Sigmoid colon (tissue), 7 donors: Measurements from ENCODE around the gene TRIM74. TPM values are rescaled to one million over a fixed set of nuclear protein-coding genes. Genes with fewer than 3 reads are reported as not detected.
A peak's percentile ranks its signal among the peaks of the same experiment; 100 is the strongest.
"Not testable (repeated sequence)": the region's sequence is repeated elsewhere in the genome, so short reads cannot be mapped to it uniquely, and the experiment has no call there.

ENCODE experiments used
- DNase-seq: peaks from one replicate; pipeline ENCODE4 v3.0.0-alpha.2; 2019
- H3K27ac ChIP-seq, 4 donors: fragments of 200-600 bp; sonication (generic); one replicate each; pipeline ENCODE4 v1.5.1; 2016 to 2019; ENCODE audit warnings: mild to moderate bottlenecking in 1 of 4
- H3K27me3 ChIP-seq, 3 donors: fragments of 200-600 bp; sonication (generic); one replicate each; pipeline ENCODE4 v1.5.1; 2019; ENCODE audit warnings: mild to moderate bottlenecking in 1 of 3
- H3K36me3 ChIP-seq, 4 donors: fragments of 200-600 bp; sonication (generic); one replicate each; pipeline ENCODE4 v1.5.1; 2016 to 2019
- H3K4me1 ChIP-seq, 4 donors: fragments of 200-600 bp; sonication (generic); one replicate each; pipeline ENCODE4 v1.5.1; 2017 to 2019
- H3K4me3 ChIP-seq, 4 donors: fragments of 200-600 bp; sonication (generic); one replicate each; pipeline ENCODE4 v1.5.1; 2017 to 2019; ENCODE audit warnings: mild to moderate bottlenecking in 2 of 4, moderate library complexity in 1 of 4
- H3K9me3 ChIP-seq, 4 donors: fragments of 200-600 bp in 3 of 4; sonication (generic) in 3 of 4; one replicate each; pipeline versions ENCODE4 v1.5.1 to v1.6.1; 2013 to 2019
- POLR2A ChIP-seq, 2 donors: fragments of 450-650 bp; IDR thresholded peaks; one replicate each; pipeline ENCODE4 v1.6.1; 2016; ENCODE audit warnings: antibody characterized with exemption in 2 of 2, mild to moderate bottlenecking in 2 of 2, moderate library complexity in 2 of 2
- POLR2AphosphoS5 ChIP-seq, 4 donors: sonication (generic); formaldehyde crosslinking; IDR thresholded peaks; one replicate each; pipeline ENCODE4 v1.6.1; 2017; ENCODE audit warnings: antibody characterized with exemption in 4 of 4
- WGBS, 2 donors: extraction: QIAGEN DNeasy Blood & Tissue Kit; methylation state at CpG; one replicate each; pipeline ENCODE4 v1.1.7; 2013; 5-methylcytosine and 5-hydroxymethylcytosine counted together
- intact Hi-C: fragments of 100-400 bp; cut with DNase I; formaldehyde crosslinking; loops from one replicate; pipeline ENCODE4 v1.15.1; 2023
- polyA plus RNA-seq, 3 donors: library from polyadenylated mRNA; stranded (reverse); fragments of 200-250 nt; gene quantifications; one replicate each; pipeline ENCODE4 v1.2.3, GENCODE V29; 2013
- total RNA-seq, 4 donors: library from RNA; depleted of rRNA; stranded (reverse); fragments of >200 nt; gene quantifications; one replicate each; pipeline ENCODE4 v1.1.0, GENCODE V29; 2016
- donor health status: healthy with polysubstance abuse.
- donor health status: Bipolar disorder and iron deficiency.
- donor health status: healthy.

Gene TRIM74
- total RNA-seq (not detected), polyA plus RNA-seq (under 1 TPM in 1 of 3 donors, not detected in 2; 0.38 TPM)

GRCh38 chr7:72968980-72969516 is at the start of gene TRIM74:
TRIM74 (minus strand) TSS chr7:72969466; CDS start chr7:72966157, 3,309 bp downstream.
- intact Hi-C loops, H3K27me3 ChIP-seq, H3K4me3 ChIP-seq, H3K4me1 ChIP-seq, H3K9me3 ChIP-seq, DNase-seq, H3K27ac ChIP-seq, H3K36me3 ChIP-seq: not testable (repeated sequence)
- 42 to 53% methylated on average over 12 of the region's 36 CpGs for WGBS, 2 donors

GRCh38 chr7:73006491-73006890 is 37.2 kb upstream of the TRIM74 start:
- H3K27ac ChIP-seq = peak overlapping the region; percentile 72 to 90 (median 88)
- H3K27me3 ChIP-seq, H3K4me1 ChIP-seq, intact Hi-C loops, H3K36me3 ChIP-seq, H3K9me3 ChIP-seq: not testable (repeated sequence)
- H3K4me3 ChIP-seq = peak overlapping the region in 3 of 4 donors; percentile 60 to 61 (median 60)
- 17 to 23% methylated on average over 10 of the region's 10 CpGs for WGBS, 2 donors
- DNase-seq = peak; percentile 65

GRCh38 chr7:73005693-73006447 is 36.6 kb upstream of the TRIM74 start:
- DNase-seq = peak; percentile 95
- H3K9me3 ChIP-seq, intact Hi-C loops, H3K27me3 ChIP-seq, H3K4me1 ChIP-seq, H3K36me3 ChIP-seq: not testable (repeated sequence)
- WGBS, 2 donors = 0% methylated on average over 48 to 52 of the region's 66 CpGs
- peak overlapping the region; percentile 60 to 80 (median 60) for H3K4me3 ChIP-seq
- peak overlapping the region; percentile 86 to 90 (median 89) for H3K27ac ChIP-seq
- TF ChIP-seq POLR2A (IDR thresholded peaks at IDR 0.05) (peak; percentile 78 to 85), POLR2AphosphoS5 (IDR thresholded peaks at IDR 0.05) (peak; percentile 92 to 95 (median 94))

- H3K4me1 ChIP-seq, intact Hi-C loops, H3K27me3 ChIP-seq, H3K36me3 ChIP-seq, H3K9me3 ChIP-seq: not testable (repeated sequence)
- DNase-seq = peak; percentile 89
- 0% methylated on average over 18 of the region's 30 CpGs for WGBS, 2 donors
- H3K4me3 ChIP-seq = peak overlapping the region; percentile 60 to 80 (median 60)
- H3K27ac ChIP-seq = peak overlapping the region; percentile 86 to 90 (median 89)
These were observed 36.1 kb upstream of the TRIM74 start for GRCh38 chr7:73005356-73005692.

- WGBS, 2 donors = no CpG with 5 or more reads among the region's 11 CpGs
- H3K4me1 ChIP-seq, intact Hi-C loops, H3K36me3 ChIP-seq, DNase-seq, H3K27me3 ChIP-seq, H3K27ac ChIP-seq, H3K4me3 ChIP-seq, H3K9me3 ChIP-seq: not testable (repeated sequence)
These were observed 28.7 kb upstream of the TRIM74 start for GRCh38 chr7:72997887-72998468.

GRCh38 chr7:72997447-72997846 is 28.2 kb upstream of the TRIM74 start:
- H3K27ac ChIP-seq, H3K36me3 ChIP-seq, H3K4me3 ChIP-seq, DNase-seq, intact Hi-C loops, H3K4me1 ChIP-seq, H3K9me3 ChIP-seq, H3K27me3 ChIP-seq: not testable (repeated sequence)
- WGBS, 2 donors = 66 to 71% methylated on average over 4 of the region's 8 CpGs

- H3K27ac ChIP-seq, H3K36me3 ChIP-seq, H3K9me3 ChIP-seq, H3K4me3 ChIP-seq, H3K4me1 ChIP-seq, DNase-seq, H3K27me3 ChIP-seq, intact Hi-C loops: not testable (repeated sequence)
- WGBS, 2 donors = 95 to 99% methylated on average over 8 of the region's 8 CpGs
These were observed 26.2 kb upstream of the TRIM74 start for GRCh38 chr7:72995484-72995883.

- H3K4me3 ChIP-seq, H3K27me3 ChIP-seq, H3K4me1 ChIP-seq, H3K36me3 ChIP-seq, H3K9me3 ChIP-seq, intact Hi-C loops, H3K27ac ChIP-seq: not testable (repeated sequence)
- DNase-seq = peak; percentile 61
- 19 to 47% methylated on average over 10 of the region's 14 CpGs for WGBS, 2 donors
These were observed 21.1 kb upstream of the TRIM74 start for GRCh38 chr7:72990146-72990913.

- 93 to 96% methylated on average over 4 of the region's 11 CpGs for WGBS, 2 donors
- H3K36me3 ChIP-seq, H3K27me3 ChIP-seq, H3K4me1 ChIP-seq, intact Hi-C loops, H3K4me3 ChIP-seq, DNase-seq, H3K27ac ChIP-seq, H3K9me3 ChIP-seq: not testable (repeated sequence)
These were observed 12.8 kb upstream of the TRIM74 start for GRCh38 chr7:72982084-72982483.

GRCh38 chr7:72980382-72980781 is 11.1 kb upstream of the TRIM74 start:
- H3K27me3 ChIP-seq, H3K36me3 ChIP-seq, H3K4me1 ChIP-seq, H3K27ac ChIP-seq, H3K4me3 ChIP-seq, intact Hi-C loops, H3K9me3 ChIP-seq: not testable (repeated sequence)
- WGBS, 2 donors = 89 to 96% methylated on average over 2 of the region's 6 CpGs
- peak; percentile 34 for DNase-seq

GRCh38 chr7:72976434-72976833 is 7.2 kb upstream of the TRIM74 start:
- H3K27me3 ChIP-seq, H3K27ac ChIP-seq, H3K9me3 ChIP-seq, H3K4me1 ChIP-seq, H3K4me3 ChIP-seq, H3K36me3 ChIP-seq, intact Hi-C loops: not testable (repeated sequence)
- DNase-seq = peak; percentile 36
- 89 to 98% methylated on average over 3 to 4 of the region's 12 CpGs for WGBS, 2 donors

- intact Hi-C loops, H3K9me3 ChIP-seq, H3K27me3 ChIP-seq, H3K36me3 ChIP-seq, H3K4me1 ChIP-seq, H3K27ac ChIP-seq, H3K4me3 ChIP-seq: not testable (repeated sequence)
- 93 to 95% methylated on average over 14 of the region's 55 CpGs for WGBS, 2 donors
- DNase-seq = peak; percentile 60
These were observed 6.5 kb upstream of the TRIM74 start for GRCh38 chr7:72975656-72976286.
